ENCODE results near the gene ARHGAP29.

The ARHGAP29 gene

GRCh38 chr1:94209425-94209824 lies 28.0 kb downstream of the ARHGAP29 start:
- H3K27ac ChIP-seq (ENCODE audit: extremely low read depth, low read depth, low read length): no peak overlapping the region
- no peaks in the 10 kb centered on the region for H3K9me3 ChIP-seq (ENCODE audit: control insufficient read depth, insufficient read depth, low read depth, low read length)
- H3K36me3 ChIP-seq (ENCODE audit: control insufficient read depth in 2 of 2, insufficient read depth in 1 of 2, low read length in 2 of 2): peaks cover 3 to 6% of the 10 kb centered on the region in 2 experiments
- POLR2A ChIA-PET: no interaction called here
- no peak overlapping the region for H3K4me3 ChIP-seq (ENCODE audit: low read depth, low read length)
- CTCF ChIA-PET: interaction anchor here (0.7 to 1.3 kb wide), 4 partner anchors 28 to 147 kb away, joined by 3 read pairs; partner anchors contain the start of gene ARHGAP29
- no peaks in the 10 kb centered on the region for H3K4me1 ChIP-seq (ENCODE audit: control insufficient read depth, insufficient read depth, low read length)
- TF ChIP-seq KLF17 (tag by site-specific recombination; IDR thresholded peaks at IDR 0.05): no peak
- no peak for TF ChIP-seq ZNF670 (tag by site-specific recombination; IDR thresholded peaks at IDR 0.05; ENCODE audit: low read depth)
- TF ChIP-seq ZNF473 (tag by site-specific recombination; IDR thresholded peaks at IDR 0.05): no peak
- TF ChIP-seq ZBTB10 (tag by site-specific recombination; IDR thresholded peaks at IDR 0.05): no peak
- TF ChIP-seq ZNF785 (tag by site-specific recombination; IDR thresholded peaks at IDR 0.05): no peak
- no peak for TF ChIP-seq ZBTB49 (tag by site-specific recombination; IDR thresholded peaks at IDR 0.05; ENCODE audit: low read depth)
- no peak for TF ChIP-seq ZNF221 (tag by site-specific recombination; IDR thresholded peaks at IDR 0.05; ENCODE audit: borderline replicate concordance)
- no peak for TF ChIP-seq SETDB1 (IDR thresholded peaks at IDR 0.05; ENCODE audit: insufficient read length, low read length)
- TF ChIP-seq ZNF416 (tag by site-specific recombination; IDR thresholded peaks at IDR 0.05): no peak
- TF ChIP-seq BCL11B (tag by site-specific recombination; IDR thresholded peaks at IDR 0.05; ENCODE audit: low read depth): no peak
- no peak for TF ChIP-seq ZSCAN5A (tag by site-specific recombination; IDR thresholded peaks at IDR 0.05)
- TF ChIP-seq ZFP41 (tag by site-specific recombination; IDR thresholded peaks at IDR 0.05; ENCODE audit: borderline replicate concordance): no peak
- TF ChIP-seq ZNF138 (tag by site-specific recombination; IDR thresholded peaks at IDR 0.05; ENCODE audit: borderline replicate concordance): no peak
- no peak for TF ChIP-seq ZNF248 (tag by site-specific recombination; IDR thresholded peaks at IDR 0.05)
- TF ChIP-seq ZNF335 (tag by site-specific recombination; conservative IDR thresholded peaks at IDR 0.05): no peak
- no peak for TF ChIP-seq ZNF747 (tag by site-specific recombination; IDR thresholded peaks at IDR 0.05)
- no peak for TF ChIP-seq ZNF561 (tag by site-specific recombination; IDR thresholded peaks at IDR 0.05; ENCODE audit: borderline replicate concordance)
- TF ChIP-seq ZNF560 (tag by site-specific recombination; IDR thresholded peaks at IDR 0.05; ENCODE audit: borderline replicate concordance): no peak
- no peak for TF ChIP-seq ZNF626 (tag by site-specific recombination; IDR thresholded peaks at IDR 0.05)

All from HEK293 (cell line).